Loucy (cell line): ENCODE measurements around the gene MCHR1.

Experiments used
- EZH2phosphoT487 ChIP-seq: fragments of 200-600 bp; IDR thresholded peaks from 2 replicates; pipeline ENCODE4 v1.6.1; 2018; ENCODE audit warnings: antibody characterized with exemption, mild to moderate bottlenecking, moderate library complexity, borderline replicate concordance
- TF ChIP-seq, protein P1 (sequence below): fragments of 200-600 bp; sonication (generic); conservative IDR thresholded peaks from 2 replicates; pipeline ENCODE4 v1.5.1; 2014; ENCODE audit warnings: mild to moderate bottlenecking, antibody characterized with exemption, low read length

GRCh38 chr22:40690370-40690769 lies 11.1 kb downstream of the MCHR1 start:
- TF ChIP-seq, protein P1, sequence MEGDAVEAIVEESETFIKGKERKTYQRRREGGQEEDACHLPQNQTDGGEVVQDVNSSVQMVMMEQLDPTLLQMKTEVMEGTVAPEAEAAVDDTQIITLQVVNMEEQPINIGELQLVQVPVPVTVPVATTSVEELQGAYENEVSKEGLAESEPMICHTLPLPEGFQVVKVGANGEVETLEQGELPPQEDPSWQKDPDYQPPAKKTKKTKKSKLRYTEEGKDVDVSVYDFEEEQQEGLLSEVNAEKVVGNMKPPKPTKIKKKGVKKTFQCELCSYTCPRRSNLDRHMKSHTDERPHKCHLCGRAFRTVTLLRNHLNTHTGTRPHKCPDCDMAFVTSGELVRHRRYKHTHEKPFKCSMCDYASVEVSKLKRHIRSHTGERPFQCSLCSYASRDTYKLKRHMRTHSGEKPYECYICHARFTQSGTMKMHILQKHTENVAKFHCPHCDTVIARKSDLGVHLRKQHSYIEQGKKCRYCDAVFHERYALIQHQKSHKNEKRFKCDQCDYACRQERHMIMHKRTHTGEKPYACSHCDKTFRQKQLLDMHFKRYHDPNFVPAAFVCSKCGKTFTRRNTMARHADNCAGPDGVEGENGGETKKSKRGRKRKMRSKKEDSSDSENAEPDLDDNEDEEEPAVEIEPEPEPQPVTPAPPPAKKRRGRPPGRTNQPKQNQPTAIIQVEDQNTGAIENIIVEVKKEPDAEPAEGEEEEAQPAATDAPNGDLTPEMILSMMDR = no peak
- no peak for TF ChIP-seq EZH2phosphoT487
